GM23338 (cell line): ENCODE data around the gene OCA2. TPM values are rescaled to one million over a fixed set of nuclear protein-coding genes. Genes with fewer than 3 reads are reported as not detected.

Source experiments
- ATAC-seq: fragments of 200-7000 bp; cut with Tn5 transposase; 3 replicates; pipeline ENCODE4 v1.9.1; 2020
- DNase-seq: peaks from one replicate; pipeline ENCODE4 v3.0.0-alpha.2; 2015; ENCODE audit warnings: low spot score
- H2AFZ ChIP-seq: fragments of 200-600 bp; sonication (generic); 2 replicates; pipeline ENCODE4 v1.8.0; 2016; ENCODE audit warnings: antibody characterized with exemption, mild to moderate bottlenecking, moderate library complexity
- H3F3A ChIP-seq: fragments of 200-600 bp; sonication (generic); replicated peaks from 2 replicates; pipeline ENCODE4 v1.8.0; 2017; ENCODE audit warnings: antibody characterized with exemption, mixed run types, low read depth
- H3K27ac ChIP-seq: fragments of 200-600 bp; sonication (generic); 2 replicates; pipeline ENCODE4 v1.6.1; 2016; ENCODE audit warnings: low read depth
- H3K27me3 ChIP-seq: fragments of 200-600 bp; sonication (generic); 2 replicates; pipeline ENCODE4 v1.8.0; 2016; ENCODE audit warnings: mild to moderate bottlenecking, mixed run types, moderate library complexity; ENCODE audit not compliant: insufficient read depth
- H3K36me3 ChIP-seq: fragments of 200-600 bp; sonication (generic); 2 replicates; pipeline ENCODE4 v1.8.0; 2016; ENCODE audit warnings: mild to moderate bottlenecking; ENCODE audit not compliant: insufficient read depth
- H3K4me1 ChIP-seq: fragments of 200-600 bp; sonication (generic); 2 replicates; pipeline ENCODE4 v1.8.0; 2016; ENCODE audit warnings: mild to moderate bottlenecking, moderate library complexity; ENCODE audit not compliant: insufficient read depth
- H3K4me2 ChIP-seq: fragments of 200-600 bp; sonication (generic); 2 replicates; pipeline ENCODE4 v1.7.1; 2017; ENCODE audit warnings: mixed run types
- H3K4me3 ChIP-seq: fragments of 200-600 bp; sonication (generic); 2 replicates; pipeline ENCODE4 v1.6.1; 2016; ENCODE audit warnings: mixed run types
- H3K79me2 ChIP-seq: fragments of 200-600 bp; sonication (generic); replicated peaks from 2 replicates; pipeline ENCODE4 v1.8.0; 2017; ENCODE audit warnings: mild to moderate bottlenecking; ENCODE audit not compliant: insufficient read depth
- H3K9me2 ChIP-seq: fragments of 200-600 bp; sonication (generic); 2 replicates; pipeline ENCODE4 v1.8.0; 2017; ENCODE audit not compliant: insufficient read depth
- H4K20me1 ChIP-seq: fragments of 200-600 bp; sonication (generic); replicated peaks from 2 replicates; pipeline ENCODE4 v1.8.0; 2017; ENCODE audit warnings: mild to moderate bottlenecking; ENCODE audit not compliant: insufficient read depth
- H3K27ac Mint-ChIP-seq: 2 replicates; pipeline ENCODE4 v1.8.0; 2020; ENCODE audit warnings: inconsistent platforms, mild to moderate bottlenecking, moderate library complexity, mixed read lengths
- H3K27me3 Mint-ChIP-seq: 3 replicates; pipeline ENCODE4 v1.8.0; 2022; ENCODE audit warnings: low read depth, mild to moderate bottlenecking, moderate library complexity, mixed read lengths, inconsistent platforms; ENCODE audit not compliant: insufficient read depth, poor library complexity
- H3K36me3 Mint-ChIP-seq: 3 replicates; pipeline ENCODE4 v1.8.0; 2021; ENCODE audit warnings: low read depth, mild to moderate bottlenecking, inconsistent platforms, moderate library complexity, mixed read lengths
- H3K4me1 Mint-ChIP-seq: 3 replicates; pipeline ENCODE4 v1.8.0; 2020; ENCODE audit warnings: mild to moderate bottlenecking, inconsistent platforms, mixed read lengths
- H3K4me3 Mint-ChIP-seq: 3 replicates; pipeline ENCODE4 v1.8.0; 2021; ENCODE audit warnings: moderate library complexity, mild to moderate bottlenecking, inconsistent platforms, mixed read lengths
- H3K9me3 Mint-ChIP-seq: 3 replicates; pipeline ENCODE4 v1.8.0; 2020; ENCODE audit warnings: moderate library complexity, mild to moderate bottlenecking, inconsistent platforms, mixed read lengths
- CTCF ChIP-seq, 2 experiments: fragments of 200-600 bp in 1 of 2; sonication (generic) in 1 of 2; conservative IDR thresholded peaks; 2 replicates each; pipeline versions ENCODE4 v1.5.1 to v1.6.1; 2016 to 2017; ENCODE audit warnings: antibody characterized with exemption in 2 of 2, low read depth in 2 of 2, mild to moderate bottlenecking in 2 of 2, moderate library complexity in 1 of 2
- ETS1 ChIP-seq: IDR thresholded peaks from 2 replicates; pipeline ENCODE4 v1.6.1; 2016; ENCODE audit warnings: antibody characterized with exemption
- EZH2phosphoT487 ChIP-seq: fragments of 200-600 bp; sonication (generic); IDR thresholded peaks from one replicate; pipeline ENCODE4 v1.8.1; 2018; ENCODE audit warnings: antibody characterized with exemption; ENCODE audit not compliant: unreplicated experiment
- JUNB ChIP-seq: IDR thresholded peaks from one replicate; pipeline ENCODE4 v1.6.1; 2016; ENCODE audit warnings: antibody characterized with exemption; ENCODE audit not compliant: unreplicated experiment
- NANOG ChIP-seq: IDR thresholded peaks from 2 replicates; pipeline ENCODE4 v1.6.1; 2016; ENCODE audit warnings: antibody characterized with exemption, borderline replicate concordance
- POLR2AphosphoS5 ChIP-seq: IDR thresholded peaks from 2 replicates; pipeline ENCODE4 v1.6.1; 2016; ENCODE audit warnings: antibody characterized with exemption, low read depth
- STAT1 ChIP-seq: IDR thresholded peaks from one replicate; pipeline ENCODE4 v1.6.1; 2016; ENCODE audit warnings: antibody characterized with exemption; ENCODE audit not compliant: unreplicated experiment
- ZNF114 ChIP-seq: fragments of 250-450 bp; sonication (Bioruptor Pico); IDR thresholded peaks from 2 replicates; pipeline ENCODE4 v1.5.0; 2020; ENCODE audit warnings: mild to moderate bottlenecking, moderate library complexity
- ZNF331 ChIP-seq: fragments of 250-450 bp; sonication (Bioruptor Pico); IDR thresholded peaks from 2 replicates; pipeline ENCODE4 v1.5.0; 2020; ENCODE audit warnings: low read depth, mild to moderate bottlenecking, moderate library complexity
- polyA plus RNA-seq: library from polyadenylated mRNA; unstranded; fragments of >200 nt; fragmentation: Nextera tagmentation; extraction: Ambion mirVana; gene quantifications from 2 replicates; pipeline ENCODE4 v1.2.1, GENCODE V29; 2016
- total RNA-seq: library from RNA; depleted of rRNA; stranded (reverse); fragments of >200 nt; shearing (Covaris generic); gene quantifications from 2 replicates; pipeline ENCODE4 v1.2.3, GENCODE V29; 2014
- TF ChIP-seq, protein P1 (sequence below): fragments of 250-450 bp; sonication (Bioruptor Pico); IDR thresholded peaks from 2 replicates; pipeline ENCODE4 v1.5.0; 2020; ENCODE audit warnings: mild to moderate bottlenecking, moderate library complexity
- TF ChIP-seq, protein P2 (sequence below): IDR thresholded peaks from one replicate; pipeline ENCODE4 v1.6.1; 2018; ENCODE audit warnings: antibody characterized with exemption; ENCODE audit not compliant: unreplicated experiment

Gene OCA2
- total and polyA plus RNA-seq, 2 experiments from 2014 or later = 0.40 to 0.69 TPM

GRCh38 chr15:28023933-28024888 lies 74.9 kb downstream of the OCA2 start:
- no peaks in the 10 kb centered on the region for H3K9me3 Mint-ChIP-seq
- no peaks in the 10 kb centered on the region for H3F3A ChIP-seq
- H3K4me2 ChIP-seq = no peak overlapping the region
- no peaks in the 10 kb centered on the region for H3K27me3 ChIP-seq
- no peaks in the 10 kb centered on the region for H3K4me1 ChIP-seq
- no peak overlapping the region for H3K27ac ChIP-seq
- ATAC-seq (no peak), DNase-seq (no peak)
- TF ChIP-seq NANOG (no peak), STAT1 (no peak), ETS1 (no peak), POLR2AphosphoS5 (no peak), ZNF331 (CRISPR knock-in tag) (no peak), EZH2phosphoT487 (no peak), ZNF114 (CRISPR knock-in tag) (no peak), CTCF (conservative IDR thresholded peaks at IDR 0.05; ENCODE audit: low read depth in 2 of 2) (no peak), JUNB (no peak)
- TF ChIP-seq, protein P1, sequence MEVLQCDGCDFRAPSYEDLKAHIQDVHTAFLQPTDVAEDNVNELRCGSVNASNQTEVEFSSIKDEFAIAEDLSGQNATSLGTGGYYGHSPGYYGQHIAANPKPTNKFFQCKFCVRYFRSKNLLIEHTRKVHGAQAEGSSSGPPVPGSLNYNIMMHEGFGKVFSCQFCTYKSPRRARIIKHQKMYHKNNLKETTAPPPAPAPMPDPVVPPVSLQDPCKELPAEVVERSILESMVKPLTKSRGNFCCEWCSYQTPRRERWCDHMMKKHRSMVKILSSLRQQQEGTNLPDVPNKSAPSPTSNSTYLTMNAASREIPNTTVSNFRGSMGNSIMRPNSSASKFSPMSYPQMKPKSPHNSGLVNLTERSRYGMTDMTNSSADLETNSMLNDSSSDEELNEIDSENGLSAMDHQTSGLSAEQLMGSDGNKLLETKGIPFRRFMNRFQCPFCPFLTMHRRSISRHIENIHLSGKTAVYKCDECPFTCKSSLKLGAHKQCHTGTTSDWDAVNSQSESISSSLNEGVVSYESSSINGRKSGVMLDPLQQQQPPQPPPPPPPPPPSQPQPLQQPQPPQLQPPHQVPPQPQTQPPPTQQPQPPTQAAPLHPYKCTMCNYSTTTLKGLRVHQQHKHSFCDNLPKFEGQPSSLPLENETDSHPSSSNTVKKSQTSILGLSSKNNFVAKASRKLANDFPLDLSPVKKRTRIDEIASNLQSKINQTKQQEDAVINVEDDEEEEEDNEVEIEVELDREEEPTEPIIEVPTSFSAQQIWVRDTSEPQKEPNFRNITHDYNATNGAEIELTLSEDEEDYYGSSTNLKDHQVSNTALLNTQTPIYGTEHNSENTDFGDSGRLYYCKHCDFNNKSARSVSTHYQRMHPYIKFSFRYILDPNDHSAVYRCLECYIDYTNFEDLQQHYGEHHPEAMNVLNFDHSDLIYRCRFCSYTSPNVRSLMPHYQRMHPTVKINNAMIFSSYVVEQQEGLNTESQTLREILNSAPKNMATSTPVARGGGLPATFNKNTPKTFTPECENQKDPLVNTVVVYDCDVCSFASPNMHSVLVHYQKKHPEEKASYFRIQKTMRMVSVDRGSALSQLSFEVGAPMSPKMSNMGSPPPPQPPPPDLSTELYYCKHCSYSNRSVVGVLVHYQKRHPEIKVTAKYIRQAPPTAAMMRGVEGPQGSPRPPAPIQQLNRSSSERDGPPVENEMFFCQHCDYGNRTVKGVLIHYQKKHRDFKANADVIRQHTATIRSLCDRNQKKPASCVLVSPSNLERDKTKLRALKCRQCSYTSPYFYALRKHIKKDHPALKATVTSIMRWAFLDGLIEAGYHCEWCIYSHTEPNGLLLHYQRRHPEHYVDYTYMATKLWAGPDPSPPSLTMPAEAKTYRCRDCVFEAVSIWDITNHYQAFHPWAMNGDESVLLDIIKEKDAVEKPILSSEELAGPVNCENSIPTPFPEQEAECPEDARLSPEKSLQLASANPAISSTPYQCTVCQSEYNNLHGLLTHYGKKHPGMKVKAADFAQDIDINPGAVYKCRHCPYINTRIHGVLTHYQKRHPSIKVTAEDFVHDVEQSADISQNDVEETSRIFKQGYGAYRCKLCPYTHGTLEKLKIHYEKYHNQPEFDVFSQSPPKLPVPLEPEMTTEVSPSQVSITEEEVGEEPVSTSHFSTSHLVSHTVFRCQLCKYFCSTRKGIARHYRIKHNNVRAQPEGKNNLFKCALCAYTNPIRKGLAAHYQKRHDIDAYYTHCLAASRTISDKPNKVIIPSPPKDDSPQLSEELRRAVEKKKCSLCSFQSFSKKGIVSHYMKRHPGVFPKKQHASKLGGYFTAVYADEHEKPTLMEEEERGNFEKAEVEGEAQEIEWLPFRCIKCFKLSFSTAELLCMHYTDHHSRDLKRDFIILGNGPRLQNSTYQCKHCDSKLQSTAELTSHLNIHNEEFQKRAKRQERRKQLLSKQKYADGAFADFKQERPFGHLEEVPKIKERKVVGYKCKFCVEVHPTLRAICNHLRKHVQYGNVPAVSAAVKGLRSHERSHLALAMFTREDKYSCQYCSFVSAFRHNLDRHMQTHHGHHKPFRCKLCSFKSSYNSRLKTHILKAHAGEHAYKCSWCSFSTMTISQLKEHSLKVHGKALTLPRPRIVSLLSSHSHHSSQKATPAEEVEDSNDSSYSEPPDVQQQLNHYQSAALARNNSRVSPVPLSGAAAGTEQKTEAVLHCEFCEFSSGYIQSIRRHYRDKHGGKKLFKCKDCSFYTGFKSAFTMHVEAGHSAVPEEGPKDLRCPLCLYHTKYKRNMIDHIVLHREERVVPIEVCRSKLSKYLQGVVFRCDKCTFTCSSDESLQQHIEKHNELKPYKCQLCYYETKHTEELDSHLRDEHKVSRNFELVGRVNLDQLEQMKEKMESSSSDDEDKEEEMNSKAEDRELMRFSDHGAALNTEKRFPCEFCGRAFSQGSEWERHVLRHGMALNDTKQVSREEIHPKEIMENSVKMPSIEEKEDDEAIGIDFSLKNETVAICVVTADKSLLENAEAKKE (CRISPR knock-in tag) = no peak
- TF ChIP-seq, protein P2, sequence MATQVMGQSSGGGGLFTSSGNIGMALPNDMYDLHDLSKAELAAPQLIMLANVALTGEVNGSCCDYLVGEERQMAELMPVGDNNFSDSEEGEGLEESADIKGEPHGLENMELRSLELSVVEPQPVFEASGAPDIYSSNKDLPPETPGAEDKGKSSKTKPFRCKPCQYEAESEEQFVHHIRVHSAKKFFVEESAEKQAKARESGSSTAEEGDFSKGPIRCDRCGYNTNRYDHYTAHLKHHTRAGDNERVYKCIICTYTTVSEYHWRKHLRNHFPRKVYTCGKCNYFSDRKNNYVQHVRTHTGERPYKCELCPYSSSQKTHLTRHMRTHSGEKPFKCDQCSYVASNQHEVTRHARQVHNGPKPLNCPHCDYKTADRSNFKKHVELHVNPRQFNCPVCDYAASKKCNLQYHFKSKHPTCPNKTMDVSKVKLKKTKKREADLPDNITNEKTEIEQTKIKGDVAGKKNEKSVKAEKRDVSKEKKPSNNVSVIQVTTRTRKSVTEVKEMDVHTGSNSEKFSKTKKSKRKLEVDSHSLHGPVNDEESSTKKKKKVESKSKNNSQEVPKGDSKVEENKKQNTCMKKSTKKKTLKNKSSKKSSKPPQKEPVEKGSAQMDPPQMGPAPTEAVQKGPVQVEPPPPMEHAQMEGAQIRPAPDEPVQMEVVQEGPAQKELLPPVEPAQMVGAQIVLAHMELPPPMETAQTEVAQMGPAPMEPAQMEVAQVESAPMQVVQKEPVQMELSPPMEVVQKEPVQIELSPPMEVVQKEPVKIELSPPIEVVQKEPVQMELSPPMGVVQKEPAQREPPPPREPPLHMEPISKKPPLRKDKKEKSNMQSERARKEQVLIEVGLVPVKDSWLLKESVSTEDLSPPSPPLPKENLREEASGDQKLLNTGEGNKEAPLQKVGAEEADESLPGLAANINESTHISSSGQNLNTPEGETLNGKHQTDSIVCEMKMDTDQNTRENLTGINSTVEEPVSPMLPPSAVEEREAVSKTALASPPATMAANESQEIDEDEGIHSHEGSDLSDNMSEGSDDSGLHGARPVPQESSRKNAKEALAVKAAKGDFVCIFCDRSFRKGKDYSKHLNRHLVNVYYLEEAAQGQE = no peak
- H3K9me2 ChIP-seq = no peaks in the 10 kb centered on the region; the same call in 1 of the 2 replicates
- no peak overlapping the region for H3K27ac Mint-ChIP-seq
- no peak overlapping the region for H2AFZ ChIP-seq
- no peaks in the 10 kb centered on the region for H3K36me3 ChIP-seq
- no peak overlapping the region for H3K4me3 Mint-ChIP-seq
- peaks cover 6% of the 10 kb centered on the region for H3K27me3 Mint-ChIP-seq
- H3K4me1 Mint-ChIP-seq = peaks cover 13% of the 10 kb centered on the region
- no peak overlapping the region for H3K4me3 ChIP-seq
- no peaks in the 10 kb centered on the region for H3K79me2 ChIP-seq
- H4K20me1 ChIP-seq = no peaks in the 10 kb centered on the region
- no peaks in the 10 kb centered on the region for H3K36me3 Mint-ChIP-seq
